HG03558 (cell line): Measurements from ENCODE around the gene CHTOP.
"Not testable (repeated sequence)": the region's sequence is repeated elsewhere in the genome, so short reads cannot be mapped to it uniquely, and the experiment has no call there.

Source experiments
- ATAC-seq: cut with Tn5 transposase; IDR thresholded peaks from one replicate; pipeline ENCODE4 v1.9.1; 2021; ENCODE audit warnings: moderate number of reproducible peaks; ENCODE audit not compliant: unreplicated experiment; ENCODE audit errors: extremely low read depth

The CHTOP gene

GRCh38 chr1:153630384-153630783 is 3.5 kb upstream of the CHTOP start:
- no peak for ATAC-seq

- ATAC-seq, result no peak
Measured at GRCh38 chr1:153631047-153632022, 2.5 kb upstream of the CHTOP start.

DNA sequence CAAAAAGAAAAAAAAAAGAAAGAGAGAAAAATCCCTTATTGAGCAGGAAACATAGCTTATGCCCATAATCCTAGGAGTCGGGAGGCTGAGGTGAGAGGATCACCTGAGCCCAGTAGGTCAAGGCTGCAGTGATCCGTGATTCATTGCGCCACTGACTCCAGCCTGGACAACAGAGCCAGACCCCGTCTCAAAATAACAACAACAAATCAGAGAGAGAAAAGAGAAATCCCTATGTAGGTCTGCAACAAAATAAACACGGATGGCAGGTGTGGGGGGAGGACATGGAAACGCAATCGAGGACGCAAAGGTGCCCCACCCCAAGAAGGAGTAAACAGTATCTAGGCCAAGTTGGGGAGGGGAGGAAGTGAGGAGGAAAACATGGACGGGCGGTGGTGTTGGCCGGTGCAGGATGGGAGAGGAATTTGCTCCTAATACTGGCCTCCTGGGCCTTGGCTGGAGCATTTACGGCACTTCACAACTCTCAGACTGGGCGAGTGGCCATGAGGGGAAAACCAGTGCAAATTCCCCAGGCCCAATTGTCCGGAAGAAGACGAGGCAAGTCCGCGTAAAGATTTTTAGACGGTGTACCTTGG is 609 bp upstream of the CHTOP start:
- ATAC-seq, result no peak

DNA sequence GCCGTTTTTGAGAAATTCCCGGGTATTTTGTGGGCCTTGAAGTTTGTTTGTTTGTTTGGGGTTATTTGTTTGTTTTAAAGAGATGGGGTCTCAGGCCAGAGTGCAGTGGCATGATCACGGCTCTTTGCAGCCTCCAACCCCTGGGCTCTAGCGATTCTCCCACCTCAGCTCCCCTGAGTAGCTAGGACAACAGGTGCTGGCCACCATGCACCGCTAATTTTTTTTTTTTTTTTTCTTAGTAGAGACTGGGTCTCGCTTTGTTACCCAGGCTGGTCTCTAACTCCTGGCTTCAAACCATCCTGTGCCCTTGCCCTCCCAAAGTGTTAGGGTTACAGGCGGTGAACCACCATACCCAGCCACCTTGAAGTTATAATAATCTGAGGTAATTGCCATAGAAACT is 2.0 kb downstream of the CHTOP start:
- no peak for ATAC-seq

DNA sequence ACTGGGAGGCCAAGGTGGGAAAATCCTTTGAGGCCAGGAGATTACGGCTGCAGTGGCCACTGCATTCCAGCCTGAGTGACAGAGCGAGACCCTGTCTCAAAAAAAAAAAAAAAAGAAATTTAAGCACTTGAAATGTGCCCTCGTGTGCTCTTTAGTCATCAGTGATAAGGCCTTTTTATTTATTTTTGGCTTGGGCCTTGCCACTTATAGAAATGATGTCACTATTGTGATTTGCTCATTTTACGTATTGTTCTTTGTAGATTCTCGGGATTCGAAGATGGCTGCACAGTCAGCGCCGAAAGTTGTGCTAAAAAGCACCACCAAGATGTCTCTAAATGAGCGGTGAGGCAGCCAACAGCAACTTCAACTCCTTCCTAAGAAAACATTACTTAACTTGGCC is 2.4 kb downstream of the CHTOP start:
- ATAC-seq, result no peak

- no peak for ATAC-seq
Measured at GRCh38 chr1:153638261-153638660, 4.4 kb downstream of the CHTOP start.

DNA sequence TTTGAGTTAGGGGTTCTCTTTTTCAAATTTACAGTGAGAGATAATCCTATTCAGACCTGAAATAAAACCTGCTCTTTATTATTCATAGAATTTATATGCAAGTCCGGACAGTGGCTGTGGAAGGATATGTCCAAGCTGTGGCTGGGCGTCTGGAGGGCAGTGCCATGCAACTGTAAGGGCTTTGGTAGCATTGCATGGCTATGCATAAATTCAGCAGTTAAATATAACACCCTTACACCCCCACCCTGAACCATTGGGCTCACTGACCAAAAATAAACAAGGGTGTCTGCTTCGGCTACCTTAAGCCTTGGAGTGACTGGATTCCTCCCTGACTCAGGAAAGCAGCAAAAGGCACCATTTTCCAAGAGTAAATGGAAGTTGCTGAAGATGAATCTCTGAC is 5.4 kb downstream of the CHTOP start:
- no peak for ATAC-seq

GRCh38 chr1:153640213-153640612 is 6.3 kb downstream of the CHTOP start:
- ATAC-seq, result not testable (repeated sequence)

GRCh38 chr1:153640861-153641260 is 7.0 kb downstream of the CHTOP start:
- no peak for ATAC-seq

GRCh38 chr1:153642161-153642560 is 8.3 kb downstream of the CHTOP start:
- ATAC-seq, result no peak

DNA sequence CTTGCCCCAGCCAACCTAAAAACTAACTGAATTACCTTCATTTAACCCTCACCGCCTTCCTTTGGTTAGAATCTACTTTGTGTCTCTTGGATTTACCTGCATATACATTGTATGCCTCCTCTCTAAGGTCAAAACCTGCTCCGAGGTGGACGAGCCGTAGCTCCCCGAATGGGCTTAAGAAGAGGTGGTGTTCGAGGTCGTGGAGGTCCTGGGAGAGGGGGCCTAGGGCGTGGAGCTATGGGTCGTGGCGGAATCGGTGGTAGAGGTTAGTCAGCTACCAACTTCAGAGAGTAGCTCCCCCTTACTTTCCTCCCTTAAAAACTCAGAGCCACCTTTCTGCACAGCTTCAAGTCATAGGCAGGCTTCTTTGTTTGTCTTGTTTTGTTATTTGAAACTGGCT is 9.2 kb downstream of the CHTOP start:
- ATAC-seq, result no peak

GRCh38 chr1:153643816-153644215 is 9.9 kb downstream of the CHTOP start:
- no peak for ATAC-seq

DNA sequence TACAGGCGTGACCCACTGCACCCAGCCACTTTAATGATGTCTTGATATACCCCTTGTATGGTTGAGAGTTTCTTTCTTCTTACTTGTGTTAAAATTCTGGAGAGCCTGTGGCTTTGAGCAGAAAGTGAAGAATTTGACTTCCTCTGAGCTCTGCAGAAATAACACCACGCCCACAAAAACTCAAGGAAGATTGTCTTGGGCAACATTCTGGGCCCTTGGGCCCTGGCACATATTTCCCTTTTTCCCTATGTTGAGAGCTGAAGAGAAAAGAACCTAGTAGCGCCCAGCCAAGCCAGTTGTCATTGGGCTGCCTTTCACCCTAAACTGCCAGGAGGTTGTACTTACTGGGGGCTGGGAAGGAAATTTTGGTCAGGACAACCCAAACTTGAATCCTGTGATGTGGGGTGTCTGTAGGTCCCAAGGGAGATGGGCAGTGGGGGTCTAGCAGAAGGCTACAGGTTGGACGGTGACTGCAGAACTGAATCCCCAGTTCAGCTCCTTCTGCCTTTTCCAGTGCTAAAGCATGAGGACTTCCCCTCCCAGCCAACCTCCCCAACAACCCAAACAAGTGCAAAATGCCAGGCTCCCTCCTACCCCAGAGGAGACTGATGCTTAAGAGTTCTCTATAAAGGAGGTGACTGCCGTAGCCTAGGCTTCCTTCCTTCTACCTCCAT is 12.9 kb downstream of the CHTOP start:
- ATAC-seq, result no peak

DNA sequence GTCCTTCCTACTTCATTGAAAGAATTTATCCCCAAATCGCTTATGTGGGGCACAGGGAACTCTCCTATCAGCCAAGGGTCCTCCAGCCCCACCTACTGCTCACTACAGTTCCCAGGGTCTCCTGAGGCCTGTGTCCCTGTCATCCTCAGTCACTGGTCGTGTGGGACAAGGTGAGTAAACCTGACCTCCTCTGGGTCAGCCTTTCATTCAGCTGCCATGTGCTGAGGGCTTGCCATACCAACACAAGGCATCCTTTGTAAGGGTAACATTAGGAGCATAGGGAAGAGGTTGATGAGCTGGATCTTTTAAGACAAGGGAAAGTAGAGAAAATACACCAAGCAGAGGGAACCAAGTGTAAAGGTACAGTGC is 13.5 kb downstream of the CHTOP start:
- no peak for ATAC-seq

DNA sequence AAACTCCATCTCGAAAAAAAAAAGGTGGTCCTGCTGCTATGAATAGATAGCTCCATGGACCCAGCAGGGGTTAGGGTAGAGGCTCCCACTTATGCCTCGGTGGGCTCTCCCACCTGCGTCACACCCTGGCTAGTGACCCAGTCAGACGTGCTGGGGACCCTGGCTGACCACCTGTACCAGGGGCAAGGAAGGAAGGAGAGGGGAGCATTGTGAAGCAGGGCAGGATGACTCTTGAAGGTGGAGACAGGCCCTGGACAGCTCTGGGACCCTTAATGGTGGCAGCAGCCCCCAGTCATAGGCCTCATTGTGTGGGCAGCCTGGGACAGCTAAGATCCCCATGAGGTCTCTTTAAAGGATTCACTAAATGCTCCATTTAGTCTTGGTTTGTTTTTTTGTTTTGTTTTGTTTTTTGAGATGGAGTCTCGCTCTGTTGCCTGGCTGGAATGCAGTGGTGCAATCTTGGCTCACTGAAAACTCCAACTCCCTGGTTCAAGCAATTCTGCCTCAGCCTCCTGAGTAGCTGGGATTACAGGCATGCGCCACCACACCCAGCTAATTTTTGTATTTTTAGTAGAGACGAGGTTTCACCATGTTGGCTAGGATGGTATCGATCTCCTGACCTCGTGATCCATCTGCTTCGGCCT is 14.3 kb downstream of the CHTOP start:
- no peak for ATAC-seq

DNA sequence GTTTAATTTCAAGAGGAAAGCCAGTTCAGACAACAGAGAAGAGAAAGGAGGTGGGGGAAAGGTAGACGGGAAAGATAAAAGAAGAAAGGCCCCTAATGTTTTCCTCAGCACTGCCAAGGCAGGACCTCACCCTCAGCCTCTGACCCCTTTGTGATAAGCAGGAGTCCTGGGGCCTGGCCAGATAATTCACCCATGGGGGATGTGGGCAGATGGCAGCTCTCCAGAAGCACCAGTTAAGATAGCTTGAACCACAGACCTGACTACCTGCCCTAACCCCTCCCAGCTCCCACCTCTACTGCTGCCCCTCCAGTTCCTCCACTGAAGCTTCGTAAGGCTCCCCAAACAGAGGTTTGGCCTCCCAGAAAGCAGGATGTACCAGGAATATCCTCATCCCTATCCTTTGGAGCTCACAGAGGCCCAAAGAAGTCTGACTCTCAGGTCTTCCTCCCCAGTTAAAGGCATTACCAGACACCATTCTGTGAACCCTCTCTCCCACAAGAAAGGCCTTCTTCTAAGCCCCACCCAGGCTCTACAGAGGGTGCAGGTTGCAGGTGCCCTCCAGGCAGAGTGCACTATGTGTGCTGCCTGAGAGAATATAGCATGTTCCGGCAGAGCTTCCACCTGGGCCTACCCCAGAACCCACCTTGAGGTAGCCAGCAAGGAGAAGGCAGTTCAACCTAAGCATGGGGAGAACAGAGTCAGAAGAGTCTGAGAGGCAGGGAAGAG is 15.4 kb downstream of the CHTOP start:
- no peak for ATAC-seq

DNA sequence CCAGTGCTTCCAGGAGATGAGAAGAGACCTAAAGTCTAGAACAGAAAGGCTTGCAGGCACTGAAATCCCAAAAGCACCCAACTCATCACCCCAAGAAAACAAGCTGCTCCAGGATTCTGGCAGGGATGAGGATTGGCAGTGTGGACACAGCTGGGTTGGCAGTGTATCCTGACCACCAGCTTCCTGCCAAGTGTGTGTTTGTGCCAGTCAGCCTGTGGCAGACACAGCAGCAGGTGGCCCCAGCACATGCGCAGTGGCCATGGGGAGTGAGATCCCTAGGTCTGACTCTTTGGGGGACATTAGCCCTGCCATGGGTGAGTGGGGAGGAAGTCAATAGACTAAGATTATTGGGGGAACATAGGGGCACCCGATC is 16.0 kb downstream of the CHTOP start:
- no peak for ATAC-seq

DNA sequence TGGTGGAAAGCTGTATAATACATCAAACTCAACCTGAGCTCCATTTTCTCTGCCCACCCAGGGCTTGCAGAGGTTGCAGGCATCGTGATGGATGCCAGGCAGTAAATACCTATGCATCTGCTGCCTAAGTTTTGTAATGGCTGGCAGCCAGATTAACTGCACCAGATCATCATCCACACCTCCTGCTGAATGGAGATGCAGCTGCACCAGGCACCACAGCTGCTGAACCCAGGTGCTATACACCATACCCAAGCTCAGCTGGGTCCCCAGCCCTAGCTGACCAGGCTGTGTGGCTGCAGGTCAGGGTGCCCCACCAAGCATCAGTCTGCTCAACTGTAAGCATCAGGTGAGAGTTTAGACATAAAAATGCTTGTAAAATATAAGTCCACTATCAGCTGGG is 17.9 kb downstream of the CHTOP start:
- no peak for ATAC-seq

DNA sequence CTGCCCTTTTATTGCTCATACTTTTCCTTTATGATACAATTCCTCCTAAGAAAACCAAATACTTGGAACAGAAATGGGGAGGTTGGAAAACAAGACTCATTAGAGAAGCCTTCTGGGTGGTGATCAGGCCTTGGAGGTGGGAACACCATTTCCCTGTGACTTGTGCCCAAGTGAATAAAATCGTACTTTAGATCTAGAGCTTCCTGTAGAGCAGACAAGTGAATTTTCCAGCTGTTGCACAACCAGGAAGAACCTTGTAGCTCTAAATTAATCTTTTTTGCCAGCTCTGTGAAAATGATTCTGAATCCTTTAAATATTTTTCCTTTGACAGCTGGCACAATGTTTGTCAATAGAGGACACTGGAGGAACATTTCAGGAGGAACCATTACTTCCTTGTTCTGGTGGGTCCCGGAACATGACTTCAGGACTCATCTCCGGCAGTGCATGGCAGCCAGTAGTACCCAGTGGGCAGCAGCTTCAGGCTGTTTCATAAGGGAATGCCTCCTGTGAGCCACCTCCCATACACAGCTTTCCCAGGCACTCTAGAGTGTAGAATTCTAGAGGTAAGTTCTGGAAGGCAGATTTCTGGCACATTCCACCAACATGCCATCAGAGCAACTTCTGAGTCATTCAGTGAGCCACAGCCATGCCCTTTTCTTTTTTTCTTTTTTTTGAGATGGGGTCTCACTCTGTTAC is 19.1 kb downstream of the CHTOP start:
- no peak for ATAC-seq

- no peak for ATAC-seq
Measured at GRCh38 chr1:153655333-153655732, 21.5 kb downstream of the CHTOP start.
